GM18505 (cell line): Measurements from ENCODE around the gene PTPRN2.

Experiments used
- ATAC-seq: cut with Tn5 transposase; IDR thresholded peaks from one replicate; pipeline ENCODE4 v1.9.1; 2021; ENCODE audit not compliant: unreplicated experiment
- POLR2A ChIP-seq: IDR thresholded peaks from 4 replicates; pipeline ENCODE4 v1.6.1; 2011; ENCODE audit warnings: borderline replicate concordance; ENCODE audit not compliant: insufficient read depth, insufficient read length; ENCODE audit errors: extremely low read depth

The PTPRN2 gene

DNA sequence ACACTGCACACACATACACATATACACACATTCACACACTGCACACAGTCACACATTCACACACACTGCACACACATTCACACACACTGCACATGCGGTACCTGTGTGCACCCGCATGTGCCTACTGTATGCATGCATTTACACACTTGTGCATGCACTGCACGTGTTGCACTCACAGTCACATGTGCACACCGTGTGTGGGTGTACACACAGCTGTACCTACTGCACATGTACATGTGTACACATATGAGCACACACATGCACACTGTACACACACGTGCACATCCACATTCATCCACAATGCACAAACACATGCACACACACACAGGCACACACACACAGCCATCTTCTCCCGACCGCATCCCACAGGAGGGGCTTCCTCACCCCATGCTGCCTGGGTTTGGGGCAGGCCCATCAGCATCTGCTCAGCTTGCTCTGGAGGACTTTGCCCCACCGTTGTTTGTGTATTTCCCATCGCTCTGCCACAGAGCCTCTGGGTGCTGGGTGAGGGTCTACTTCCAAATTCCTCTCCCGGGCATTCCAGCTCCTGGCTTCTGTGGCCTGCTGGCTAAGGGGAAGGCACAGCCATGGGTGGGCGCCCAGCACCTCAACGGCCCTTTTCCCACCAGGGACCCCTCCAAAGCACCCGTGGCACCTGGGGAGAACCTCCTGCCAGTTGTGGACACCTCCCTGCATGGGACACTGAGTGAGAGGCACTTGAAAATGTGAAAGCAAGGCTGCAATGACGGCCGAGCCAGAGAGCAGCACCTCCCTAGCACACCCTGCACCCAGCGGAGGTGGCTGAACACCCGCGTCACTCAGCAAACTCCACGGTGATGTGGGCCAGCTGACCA lies 324.3 kb downstream of the PTPRN2 start:
- no peak for TF ChIP-seq POLR2A
- ATAC-seq = no peak

- TF ChIP-seq POLR2A = no peak
- no peak for ATAC-seq
Observed at GRCh38 chr7:158262284-158263109, 325.1 kb downstream of the PTPRN2 start.

- no peak for TF ChIP-seq POLR2A
- no peak for ATAC-seq
Observed at GRCh38 chr7:158261362-158262235, 326.0 kb downstream of the PTPRN2 start.

- ATAC-seq = no peak
- no peak for TF ChIP-seq POLR2A
Observed at GRCh38 chr7:158260567-158261361, 326.9 kb downstream of the PTPRN2 start.

DNA sequence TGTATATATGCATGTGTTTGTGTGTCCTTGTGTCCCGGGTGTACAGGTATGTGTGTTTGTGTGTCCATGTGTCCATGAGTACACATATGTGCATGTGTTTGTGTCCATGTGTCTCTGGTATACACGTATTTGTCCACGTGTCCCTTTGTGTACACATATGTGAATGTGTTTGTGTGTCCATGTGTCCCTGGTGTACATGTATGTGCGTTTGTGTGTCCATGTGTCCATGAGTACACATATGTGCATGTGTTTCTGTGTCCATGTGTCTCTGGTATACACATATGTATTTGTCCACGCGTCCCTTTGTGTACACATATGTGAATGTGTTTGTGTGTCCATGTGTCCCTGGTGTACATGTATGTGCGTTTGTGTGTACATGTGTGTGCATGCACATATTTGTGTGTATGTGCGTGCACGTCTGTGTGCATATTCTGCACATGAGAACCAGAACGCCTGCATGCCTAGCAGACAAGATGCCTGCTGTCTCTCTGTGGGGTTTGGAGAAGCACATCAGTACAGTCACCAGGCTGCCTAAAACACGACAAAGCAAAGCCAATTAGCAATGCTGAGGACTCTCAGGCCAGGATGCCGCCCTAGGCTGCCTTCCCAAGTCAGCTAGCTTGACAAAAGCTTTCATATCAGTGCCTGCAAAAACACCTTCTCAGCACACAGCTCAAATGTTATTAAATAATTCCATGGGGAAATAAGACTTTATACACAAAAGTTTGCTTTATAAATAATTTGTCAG lies 327.8 kb downstream of the PTPRN2 start:
- no peak for TF ChIP-seq POLR2A
- no peak for ATAC-seq

- TF ChIP-seq POLR2A = no peak
Observed at GRCh38 chr7:158259141-158259540, 328.5 kb downstream of the PTPRN2 start.

GRCh38 chr7:158258411-158259130 lies 329.1 kb downstream of the PTPRN2 start:
- ATAC-seq = no peak
- TF ChIP-seq POLR2A = no peak

More at GRCh38 chr7:158259141-158259540, 328.5 kb downstream of the PTPRN2 start:
- no peak for ATAC-seq

- TF ChIP-seq POLR2A = no peak
- no peak for ATAC-seq
Observed at GRCh38 chr7:158257516-158258410, 329.9 kb downstream of the PTPRN2 start.

DNA sequence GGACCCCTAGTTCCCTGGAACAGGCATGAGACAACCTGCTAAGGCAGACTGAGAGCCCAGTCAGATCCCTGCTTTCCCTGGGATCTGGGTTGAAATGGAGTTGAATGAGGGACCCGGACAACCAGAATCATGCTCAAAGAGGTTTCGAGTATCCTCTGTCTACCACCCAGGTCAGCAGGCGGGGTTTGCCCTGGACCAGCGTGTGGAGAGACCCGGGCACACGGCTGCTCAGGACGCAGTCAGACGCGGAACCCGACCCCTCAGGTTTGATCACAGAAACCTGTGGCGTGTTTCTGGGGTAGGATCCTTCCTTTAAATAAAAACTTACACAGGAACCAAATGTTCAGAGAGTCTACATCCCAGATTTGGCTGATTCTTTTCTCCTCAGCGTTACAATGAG lies 330.6 kb downstream of the PTPRN2 start:
- no peak for ATAC-seq

DNA sequence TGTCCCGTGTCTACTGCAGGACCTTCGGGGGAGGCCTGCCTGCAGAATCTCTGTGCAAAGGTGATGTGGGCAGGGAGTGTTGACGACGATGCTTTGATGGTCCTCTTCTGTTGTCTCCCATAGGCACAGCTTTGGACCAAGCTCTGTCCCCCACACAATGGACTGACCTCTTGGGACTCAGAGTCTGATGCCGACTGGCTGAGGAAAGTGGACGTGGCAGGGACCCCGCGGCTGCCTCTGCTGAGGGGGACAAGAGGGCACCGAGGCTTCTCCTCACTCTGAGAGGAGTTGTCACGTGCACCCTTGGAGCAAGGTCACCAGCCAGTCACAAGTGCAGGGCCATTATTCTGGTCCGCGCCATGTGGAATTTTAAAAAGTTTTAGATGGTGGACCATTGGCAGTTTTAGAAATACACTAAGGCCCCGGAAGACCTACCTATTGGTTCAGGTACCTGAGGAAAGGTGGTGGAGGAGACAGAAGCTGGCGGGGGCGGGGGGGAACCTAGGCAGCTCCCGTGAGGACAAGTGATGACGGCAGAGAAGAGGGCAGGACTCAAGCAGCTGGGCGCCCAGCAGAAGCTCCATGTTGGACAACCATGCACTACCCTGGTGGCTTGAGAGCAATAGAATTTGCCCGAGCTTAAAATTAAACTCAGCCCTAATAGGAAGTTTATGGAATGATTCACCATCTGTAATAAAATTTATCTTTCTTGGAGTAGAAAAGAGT lies 331.4 kb downstream of the PTPRN2 start:
- TF ChIP-seq POLR2A = no peak
- no peak for ATAC-seq

More for the DNA sequence above, 330.6 kb downstream of the PTPRN2 start:
- no peak for TF ChIP-seq POLR2A

GRCh38 chr7:158255558-158255957 lies 332.1 kb downstream of the PTPRN2 start:
- ATAC-seq = no peak
- no peak for TF ChIP-seq POLR2A
